PFSK-1 (cell line): ENCODE measurements around the gene PROX2.

Experiments
- FOXP2 ChIP-seq: optimal IDR thresholded peaks from 2 replicates; pipeline ENCODE3; 2011; ENCODE audit warnings: borderline replicate concordance, control low read depth, inconsistent platforms; ENCODE audit not compliant: insufficient read depth; ENCODE audit errors: extremely low read length, extremely low read depth
- POLR2AphosphoS5 ChIP-seq: IDR thresholded peaks from 2 replicates; pipeline ENCODE4 v1.6.1; 2012; ENCODE audit warnings: low read depth, mild to moderate bottlenecking, control low read depth, low read length, moderate library complexity
- REST ChIP-seq, 2 experiments: IDR thresholded peaks; 2 replicates each; pipeline versions ENCODE4 v1.6.1 to v1.8.0; 2011 to 2012; ENCODE audit warnings: low read depth in 2 of 2, low read length in 2 of 2, control low read depth in 1 of 2, inconsistent platforms in 1 of 2, mild to moderate bottlenecking in 1 of 2, moderate library complexity in 1 of 2; ENCODE audit not compliant: insufficient read depth in 1 of 2
- SIN3A ChIP-seq: IDR thresholded peaks from 2 replicates; pipeline ENCODE4 v1.6.1; 2012; ENCODE audit warnings: mild to moderate bottlenecking, low read length, moderate library complexity, borderline replicate concordance; ENCODE audit not compliant: insufficient read depth
- TAF1 ChIP-seq: IDR thresholded peaks from 2 replicates; pipeline ENCODE4 v1.6.1; 2012; ENCODE audit warnings: low read length, control low read depth, borderline replicate concordance; ENCODE audit not compliant: insufficient read depth

Gene PROX2

GRCh38 chr14:74865156-74865555, 10.8 kb downstream of the PROX2 start:
- TF ChIP-seq POLR2AphosphoS5 (no peak), TAF1 (no peak), SIN3A (no peak), REST (IDR thresholded peaks at IDR 0.05; ENCODE audit: insufficient read depth in 1 of 2, low read depth in 2 of 2, low read length in 2 of 2) (no peak)

- no peak for TF ChIP-seq REST (IDR thresholded peaks at IDR 0.05; ENCODE audit: insufficient read depth in 1 of 2, low read depth in 2 of 2, low read length in 2 of 2)
- TF ChIP-seq SIN3A: no peak
- no peak for TF ChIP-seq POLR2AphosphoS5
- no peak for TF ChIP-seq FOXP2
- no peak for TF ChIP-seq TAF1
Measured at GRCh38 chr14:74864198-74864597, 11.7 kb downstream of the PROX2 start.

GRCh38 chr14:74863274-74863673, 12.7 kb downstream of the PROX2 start:
- TF ChIP-seq FOXP2 (no peak), SIN3A (no peak), TAF1 (no peak), REST (IDR thresholded peaks at IDR 0.05; ENCODE audit: insufficient read depth in 1 of 2, low read depth in 2 of 2, low read length in 2 of 2) (no peak), POLR2AphosphoS5 (no peak)

- no peak for TF ChIP-seq SIN3A
- TF ChIP-seq FOXP2: no peak
- no peak for TF ChIP-seq POLR2AphosphoS5
- TF ChIP-seq REST (IDR thresholded peaks at IDR 0.05; ENCODE audit: insufficient read depth in 1 of 2, low read depth in 2 of 2, low read length in 2 of 2): no peak
- no peak for TF ChIP-seq TAF1
Measured at GRCh38 chr14:74861734-74862090, 14.2 kb downstream of the PROX2 start.

- TF ChIP-seq REST (IDR thresholded peaks at IDR 0.05; ENCODE audit: insufficient read depth in 1 of 2, low read depth in 2 of 2, low read length in 2 of 2) (no peak), SIN3A (no peak), TAF1 (no peak), FOXP2 (no peak), POLR2AphosphoS5 (no peak)
Measured at GRCh38 chr14:74860899-74861733, 14.8 kb downstream of the PROX2 start.
